Psoas muscle (tissue), 8 donors: ENCODE data around the gene WDFY1. TPM values are rescaled to one million over a fixed set of nuclear protein-coding genes. Genes with fewer than 3 reads are reported as not detected.

Source experiments
- ATAC-seq, 4 donors: fragments of 200-7000 bp; cut with Tn5 transposase; one replicate each; pipeline ENCODE4 v1.9.1; 2020; ENCODE audit warnings: moderate library complexity in 3 of 4, mild to moderate bottlenecking in 2 of 4
- DNase-seq, 2 donors: peaks; one replicate each; pipeline ENCODE4 v3.0.0-alpha.2; 2020
- H3K27ac ChIP-seq: fragments of 200-600 bp; one replicate; pipeline ENCODE4 v1.8.0; 2022
- H3K27me3 ChIP-seq, 3 donors: fragments of 200-600 bp in 1 of 3; one replicate each; pipeline versions ENCODE4 v1.6.1 to v1.8.0; 2013 to 2022; ENCODE audit warnings: low read length in 2 of 3, mild to moderate bottlenecking in 2 of 3, moderate library complexity in 1 of 3; ENCODE audit not compliant: insufficient read depth in 3 of 3
- H3K36me3 ChIP-seq, 2 donors: fragments of 200-600 bp in 1 of 2; one replicate each; pipeline versions ENCODE4 v1.6.1 to v1.8.0; 2013 to 2022; ENCODE audit warnings: low read depth in 1 of 2, mild to moderate bottlenecking in 1 of 2, moderate library complexity in 1 of 2; ENCODE audit not compliant: insufficient read depth in 1 of 2
- H3K4me1 ChIP-seq: fragments of 200-600 bp; one replicate; pipeline ENCODE4 v1.8.0; 2022
- H3K4me3 ChIP-seq: fragments of 200-600 bp; one replicate; pipeline ENCODE4 v1.8.0; 2022; ENCODE audit warnings: mild to moderate bottlenecking
- H3K9me3 ChIP-seq: fragments of 200-600 bp; one replicate; pipeline ENCODE4 v1.8.0; 2022
- CTCF ChIP-seq: fragments of 200-600 bp; IDR thresholded peaks from one replicate; pipeline ENCODE4 v1.8.0; 2022; ENCODE audit warnings: antibody characterized with exemption
- WGBS, 3 donors: extraction: QIAGEN DNeasy Blood & Tissue Kit; methylation state at CpG; one replicate each; pipeline versions ENCODE4 v1.1.6 to v1.1.7; 2013; 5-methylcytosine and 5-hydroxymethylcytosine counted together
- intact Hi-C, 2 donors: fragments of 100-400 bp; cut with DNase I; formaldehyde crosslinking; loops; one replicate each; pipeline versions ENCODE4 v1.11.0 to v1.14.2; 2022
- polyA plus RNA-seq, 3 donors: library from polyadenylated mRNA; stranded (reverse); fragments of 200-250 nt; gene quantifications; one replicate each; pipeline ENCODE4 v1.2.3, GENCODE V29; 2013
- total RNA-seq, 4 donors: library from RNA; stranded (reverse); fragmentation: NEBNext Ultra II Directional in 2 of 4; extraction: Animal tissue kit (Norgen Biotek cat#: 25700) in 2 of 4; gene quantifications; one replicate each; pipeline versions ENCODE4 v1.2.1 to v1.2.4, GENCODE V29; 2021 to 2023
- donor health status: healthy with polysubstance abuse.
- donor health status: DM: no; HTN: no; CAD: no; lungs with moderate emphysema.
- donor health status: Bipolar disorder and iron deficiency.
- donor health status: healthy.
- donor health status: DM: yes; HTN: yes; CAD: no.
- donor health status: DM: no; HTN: no; CAD: no.
- donor health status: DM: no; HTN: no; CAD: no.
- donor health status: DM: yes; HTN: yes; CAD: no.

The WDFY1 gene
- total and polyA plus RNA-seq, 7 donors: 9.7 to 21.8 (median 14.2) TPM

- Histone ChIP-seq H3K36me3 (no peaks in the 10 kb centered on the region), H3K27ac (peak overlapping the region; percentile 68), H3K4me1 (peaks cover 47% of the 10 kb centered on the region), H3K4me3 (no peak overlapping the region), H3K9me3 (no peaks in the 10 kb centered on the region), H3K27me3 (no peaks in the 10 kb centered on the region)
- DNase-seq (peak; percentile 56 to 85), ATAC-seq (peak; percentile 86 to 98 (median 94))
- 54 to 71% (median 56%) methylated on average over 23 of the region's 23 CpGs for WGBS, 3 donors
- intact Hi-C loops: no loop called here
- TF ChIP-seq CTCF: no peak
These were observed 14.8 kb downstream of the WDFY1 start for GRCh38 chr2:223930103-223930976.

DNA sequence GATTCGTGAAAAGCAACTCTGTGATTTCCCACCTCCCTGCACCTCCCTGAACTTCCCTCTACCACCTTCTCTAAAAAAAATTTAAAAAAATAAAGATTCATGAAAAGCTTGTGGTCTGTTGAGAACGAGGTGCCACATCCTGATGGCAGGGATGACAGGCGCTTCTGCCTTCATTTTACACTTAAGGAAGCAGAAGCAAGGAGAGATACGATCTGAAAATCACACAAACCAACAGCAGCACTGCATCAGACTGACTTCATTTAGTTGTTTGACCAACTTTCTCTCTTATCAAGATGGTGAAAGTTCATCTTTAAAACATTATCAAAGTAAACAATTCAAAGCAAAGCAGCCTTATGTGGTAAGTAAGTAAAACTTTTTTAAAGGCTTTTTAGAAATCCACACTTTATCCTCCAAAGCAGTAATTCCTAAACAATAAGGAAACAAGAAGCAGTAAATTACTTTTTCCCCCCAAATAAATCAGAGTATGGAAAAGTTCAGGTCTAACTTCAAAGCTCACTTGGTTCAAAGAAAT is 15.5 kb downstream of the WDFY1 start:
- Histone ChIP-seq H3K9me3 (no peaks in the 10 kb centered on the region), H3K27ac (peak overlapping the region; percentile 68), H3K4me1 (peaks cover 40% of the 10 kb centered on the region), H3K4me3 (no peak overlapping the region), H3K27me3 (no peaks in the 10 kb centered on the region), H3K36me3 (no peaks in the 10 kb centered on the region)
- intact Hi-C loops: no loop called here
- 73 to 82% (median 73%) methylated on average over 4 of the region's 4 CpGs for WGBS, 3 donors
- ATAC-seq (no peak), DNase-seq (no peak)
- TF ChIP-seq CTCF: no peak

DNA sequence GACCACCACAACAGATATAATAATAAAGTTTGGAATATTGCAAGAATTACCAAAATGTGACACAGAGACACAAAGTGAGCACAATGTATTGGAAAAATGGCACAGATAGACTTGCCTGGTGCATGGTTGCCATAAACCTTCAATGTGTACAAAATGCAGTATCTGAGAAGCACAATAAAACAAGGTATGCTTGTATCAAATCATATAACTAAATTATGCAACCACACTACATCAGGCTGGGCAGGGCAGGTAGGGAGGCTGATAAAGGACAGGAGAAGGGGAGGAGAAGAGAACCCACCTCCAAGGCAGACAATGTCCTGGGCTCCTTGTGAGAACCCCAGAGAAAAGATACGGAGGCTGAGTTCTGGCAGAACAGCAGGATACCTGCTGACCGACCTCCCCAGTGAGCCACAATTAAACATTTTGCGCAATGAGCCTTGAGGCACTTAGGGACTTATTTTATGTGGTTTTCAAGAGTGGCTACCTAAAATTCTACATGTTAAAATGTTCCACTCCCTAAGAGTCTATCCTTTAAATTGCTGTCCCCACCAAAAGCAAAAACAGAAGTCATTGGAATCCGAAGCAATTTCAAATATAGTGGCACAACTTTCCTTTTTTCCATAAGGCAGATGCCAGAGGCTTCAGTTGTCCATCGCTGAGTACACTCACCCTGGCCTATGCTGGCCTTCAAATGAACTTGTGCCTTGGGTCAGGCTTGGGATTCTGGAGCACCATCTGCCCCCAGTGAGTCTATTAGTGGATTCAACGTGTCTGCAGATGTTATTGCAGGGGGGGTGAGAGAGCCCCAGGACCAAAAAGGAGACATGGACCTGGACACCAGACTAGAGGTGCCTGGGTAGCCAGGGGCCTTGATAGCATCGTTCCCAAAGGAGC is 16.8 kb downstream of the WDFY1 start:
- no peak overlapping the region for H3K27ac ChIP-seq
- no peaks in the 10 kb centered on the region for H3K9me3 ChIP-seq
- no peak overlapping the region for H3K4me3 ChIP-seq
- H3K27me3 ChIP-seq: no peaks in the 10 kb centered on the region
- H3K4me1 ChIP-seq: peaks cover 33% of the 10 kb centered on the region
- no peak for TF ChIP-seq CTCF
- ATAC-seq (no peak), DNase-seq (no peak)
- no peaks in the 10 kb centered on the region for H3K36me3 ChIP-seq
- WGBS, 3 donors: 70 to 81% (median 77%) methylated on average over 7 of the region's 7 CpGs
- intact Hi-C loops: no loop called here

GRCh38 chr2:223925106-223925505 is 20.0 kb downstream of the WDFY1 start:
- intact Hi-C loops: no loop called here
- no peak overlapping the region for H3K4me3 ChIP-seq
- DNase-seq (no peak), ATAC-seq (no peak)
- TF ChIP-seq CTCF: no peak
- H3K27ac ChIP-seq: no peak overlapping the region
- H3K9me3 ChIP-seq: no peaks in the 10 kb centered on the region
- no peaks in the 10 kb centered on the region for H3K27me3 ChIP-seq
- WGBS, 3 donors: 98 to 99% (median 98%) methylated on average over 3 of the region's 3 CpGs
- H3K36me3 ChIP-seq: no peaks in the 10 kb centered on the region
- H3K4me1 ChIP-seq: peaks cover 20% of the 10 kb centered on the region
